ENCODE data around the gene CYP24A1. TPM values are rescaled to one million over a fixed set of nuclear protein-coding genes. Genes with fewer than 3 reads are reported as not detected.

The CYP24A1 gene
- total and polyA plus RNA-seq, 2 of the 8 experiments (the other 6 are each of a cell fraction or from before 2014, with no cell fraction given) = not detected

GRCh38 chr20:54167909-54168872 is 5.6 kb downstream of the CYP24A1 start:
- no peak overlapping the region for H4K91ac ChIP-seq (replicated peaks; ENCODE audit: insufficient read length, low read length)
- no peak overlapping the region for H3K4ac ChIP-seq (replicated peaks; ENCODE audit: insufficient read length, low read depth, low read length)
- FAIRE-seq (no peak), DNase-seq (ENCODE audit: low read depth in 1 of 2, low spot score in 2 of 2) (no peak)
- no peak overlapping the region for H2AK5ac ChIP-seq (ENCODE audit: low read depth, low read length)
- no peaks in the 10 kb centered on the region for H3K79me2 ChIP-seq (ENCODE audit: control insufficient read depth in 1 of 2, insufficient read depth in 2 of 2, low read length in 2 of 2)
- H2AFZ ChIP-seq (ENCODE audit: low read length) = no peak overlapping the region; the same call in 1 of the 2 replicates
- H3K14ac ChIP-seq (ENCODE audit: insufficient read length) = no peak overlapping the region
- peaks cover 0 to 8% (median 1%) of the 10 kb centered on the region in 4 experiments; a peak in 4 of 7 replicates for H3K4me1 ChIP-seq (replicated peaks in 1 of 4; ENCODE audit: control insufficient read depth in 3 of 4, insufficient read depth in 4 of 4, low read length in 3 of 4)
- no peaks in the 10 kb centered on the region for H3K79me1 ChIP-seq (ENCODE audit: low read depth, low read length)
- no peak overlapping the region for H3K4me2 ChIP-seq (ENCODE audit: insufficient read depth in 1 of 2, low read depth in 2 of 2, low read length in 2 of 2)
- no peak overlapping the region for H4K5ac ChIP-seq (ENCODE audit: insufficient read length, low read depth, low read length)
- ChIA-PET POLR2A (ENCODE audit: partially characterized antibody) (no interaction called here), CTCF (ENCODE audit: partially characterized antibody) (interaction anchor here (1.3 to 3.2 kb wide), 3 partner anchors 29 to 71 kb away, joined by 4 to 24 read pairs (median 8); no protein-coding TSS in a partner anchor)
- no peak overlapping the region for H2BK20ac ChIP-seq (ENCODE audit: low read length)
- H3K9ac ChIP-seq (replicated peaks in 1 of 4; ENCODE audit: extremely low read depth in 1 of 4, low read depth in 3 of 4, low read length in 3 of 4) = no peak overlapping the region
- 87% methylated on average over 11 of the region's 11 CpGs; no CpG with 5 or more reads in 1 of the 2 experiments for WGBS, 2 experiments (ENCODE audit: extremely low coverage in 1 of 2, insufficient coverage in 1 of 2, insufficient read length in 1 of 2, insufficient replicate concordance in 2 of 2, low coverage in 1 of 2, low lambda C conversion rate in 2 of 2, missing lambda C conversion rate in 1 of 2)
- no peak overlapping the region for H3K27ac ChIP-seq (ENCODE audit: low read depth, low read length)
- no peaks in the 10 kb centered on the region for H4K20me1 ChIP-seq (replicated peaks in 1 of 2; ENCODE audit: control insufficient read depth in 1 of 2, insufficient read depth in 2 of 2, low read length in 2 of 2)
- no peak overlapping the region for H3K56ac ChIP-seq (replicated peaks; ENCODE audit: insufficient read length, low read depth, low read length)
- peaks cover 14 to 30% (median 27%) of the 10 kb centered on the region in 4 experiments for H3K27me3 ChIP-seq (replicated peaks in 1 of 4; ENCODE audit: control insufficient read depth in 3 of 4, extremely low read depth in 1 of 4, insufficient read depth in 3 of 4, low read length in 3 of 4)
- peaks cover 4% of the 10 kb centered on the region; the same call in 1 of the 2 replicates for H3K23me2 ChIP-seq (ENCODE audit: low read depth, low read length)
- no peak overlapping the region for H3K18ac ChIP-seq (ENCODE audit: extremely low read depth, low read length)
- no peak overlapping the region for H2BK120ac ChIP-seq (replicated peaks; ENCODE audit: low read depth, low read length)
- TF ChIP-seq KDM5A (IDR thresholded peaks at IDR 0.05; ENCODE audit: low read length) = no peak
- no peak for TF ChIP-seq RXRA (IDR thresholded peaks at IDR 0.05; ENCODE audit: insufficient read depth, low read depth, low read length)
- no peak for TF ChIP-seq RNF2 (IDR thresholded peaks at IDR 0.05; ENCODE audit: borderline replicate concordance, low read depth, low read length, missing control alignments, poor library complexity, severe bottlenecking)
- no peak for TF ChIP-seq GABPA (IDR thresholded peaks at IDR 0.05; ENCODE audit: borderline replicate concordance, insufficient read depth, low read length)
- no peak for TF ChIP-seq POU5F1 (IDR thresholded peaks at IDR 0.05; ENCODE audit: low read depth, low read length)
- no peak for TF ChIP-seq BACH1 (IDR thresholded peaks at IDR 0.05; ENCODE audit: low read length)
- TF ChIP-seq EZH2 (IDR thresholded peaks at IDR 0.05; ENCODE audit: low read depth, low read length, severe bottlenecking) = no peak
- no peaks in the 10 kb centered on the region for H3K36me3 ChIP-seq (ENCODE audit: control insufficient read depth in 2 of 4, insufficient read depth in 4 of 4, low read length in 3 of 4)
- H3K4me3 ChIP-seq (ENCODE audit: extremely low read depth in 1 of 4, insufficient read depth in 2 of 4, low read depth in 3 of 4, low read length in 4 of 4) = no peak overlapping the region
- H4K8ac ChIP-seq (ENCODE audit: extremely low read depth, insufficient read depth, low read length) = no peak overlapping the region
- H3K23ac ChIP-seq (ENCODE audit: insufficient read length) = no peak overlapping the region
- no peak overlapping the region for H2BK5ac ChIP-seq (ENCODE audit: low read depth, low read length)
- no peak overlapping the region for H2BK12ac ChIP-seq (ENCODE audit: low read depth, low read length)
- peaks cover 0 to 4% of the 10 kb centered on the region in 2 experiments; a peak in 1 of 4 replicates for H3K9me3 ChIP-seq (ENCODE audit: insufficient read depth in 2 of 2, low read depth in 1 of 2, low read length in 1 of 2)
- H2BK15ac ChIP-seq (ENCODE audit: low read length) = no peak overlapping the region
